Measurements from ENCODE around the gene SLC12A1. TPM values are rescaled to one million over a fixed set of nuclear protein-coding genes. Genes with fewer than 3 reads are reported as not detected.

Gene SLC12A1
- total and polyA plus RNA-seq, 5 donors from 2014 or later, result not detected

- no peaks in the 10 kb centered on the region for H3K36me3 Mint-ChIP-seq
- H3K4me3 ChIP-seq (ENCODE audit: low read depth, low read length), result no peak overlapping the region
- no peaks in the 10 kb centered on the region for H3K9me3 Mint-ChIP-seq
- H3K4me3 Mint-ChIP-seq, result no peak overlapping the region
- no peak overlapping the region for H3K27ac ChIP-seq (ENCODE audit: insufficient read depth, low read length, poor library complexity, severe bottlenecking)
- H3K9me3 ChIP-seq (ENCODE audit: control insufficient read depth in 2 of 2, low read length in 2 of 2), result no peaks in the 10 kb centered on the region
- no peak for ATAC-seq (ENCODE audit: low read depth in 2 of 2)
- H3K27ac Mint-ChIP-seq, result no peak overlapping the region
- H3K36me3 ChIP-seq (ENCODE audit: control insufficient read depth, insufficient read depth, low read length), result no peaks in the 10 kb centered on the region
- H3K27me3 ChIP-seq (ENCODE audit: control insufficient read depth, insufficient read depth, low read length), result peaks cover 2% of the 10 kb centered on the region
- H3K27me3 Mint-ChIP-seq, result peaks cover 18% of the 10 kb centered on the region
- peaks cover 0 to 4% (median 2%) of the 10 kb centered on the region in 4 donors for H3K4me1 Mint-ChIP-seq
- H3K4me1 ChIP-seq (ENCODE audit: control insufficient read depth, insufficient read depth, low read length, poor library complexity, severe bottlenecking), result no peaks in the 10 kb centered on the region
- no peak for DNase-seq
Measured at GRCh38 chr15:48267766-48268165, 61.7 kb downstream of the SLC12A1 start.

DNA sequence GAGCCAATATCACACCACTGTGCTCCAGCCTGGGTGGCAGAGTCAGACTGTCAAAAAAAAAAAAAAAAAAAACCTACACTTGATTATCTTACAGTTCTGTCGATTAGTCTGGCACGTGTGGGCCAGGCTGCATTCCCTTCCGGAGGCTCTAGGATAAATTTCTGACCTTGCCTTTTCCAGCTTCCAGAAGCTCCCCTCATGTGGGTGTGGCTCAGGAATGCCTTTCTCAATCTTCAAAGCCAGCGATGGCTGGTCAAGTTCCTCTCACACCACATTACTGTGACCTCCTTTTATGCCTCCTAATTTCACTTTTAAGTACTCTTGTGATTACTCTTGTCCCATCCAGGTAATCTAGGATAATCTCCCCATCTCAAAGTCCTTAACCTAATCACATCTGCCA lies 66.9 kb downstream of the SLC12A1 start:
- peaks cover 2% of the 10 kb centered on the region for H3K27me3 ChIP-seq (ENCODE audit: control insufficient read depth, insufficient read depth, low read length)
- Mint-ChIP-seq H3K27me3 (peaks cover 10% of the 10 kb centered on the region), H3K4me3 (no peak overlapping the region), H3K36me3 (no peaks in the 10 kb centered on the region), H3K9me3 (no peaks in the 10 kb centered on the region), H3K4me1 (no peaks in the 10 kb centered on the region), H3K27ac (no peak overlapping the region)
- H3K4me3 ChIP-seq (ENCODE audit: low read depth, low read length), result no peak overlapping the region
- ATAC-seq (ENCODE audit: low read depth in 2 of 2) (no peak), DNase-seq (no peak)
- no peaks in the 10 kb centered on the region for H3K4me1 ChIP-seq (ENCODE audit: control insufficient read depth, insufficient read depth, low read length, poor library complexity, severe bottlenecking)
- no peak overlapping the region for H3K27ac ChIP-seq (ENCODE audit: insufficient read depth, low read length, poor library complexity, severe bottlenecking)
- H3K9me3 ChIP-seq (ENCODE audit: control insufficient read depth in 2 of 2, low read length in 2 of 2), result no peaks in the 10 kb centered on the region
- no peaks in the 10 kb centered on the region for H3K36me3 ChIP-seq (ENCODE audit: control insufficient read depth, insufficient read depth, low read length)

DNA sequence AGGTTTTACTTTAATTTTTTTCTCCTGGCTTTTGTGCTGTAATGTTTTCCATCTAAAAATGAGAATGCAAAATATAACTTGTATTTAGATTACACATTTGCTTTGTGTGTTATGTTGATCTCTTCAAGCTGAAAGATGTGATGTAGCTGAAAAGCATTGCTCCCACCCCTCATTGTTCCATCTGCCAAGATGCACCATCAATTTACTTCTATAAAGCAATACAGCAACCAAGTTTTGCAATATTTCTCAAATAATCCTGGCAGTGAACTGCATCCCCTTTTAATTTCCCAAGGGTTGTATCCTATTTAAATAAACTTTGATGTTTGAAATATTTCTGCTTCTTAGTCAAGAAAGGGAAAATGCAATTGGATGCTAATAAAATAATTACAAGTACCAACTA lies 72.6 kb downstream of the SLC12A1 start:
- H3K4me1 ChIP-seq (ENCODE audit: control insufficient read depth, insufficient read depth, low read length, poor library complexity, severe bottlenecking), result no peaks in the 10 kb centered on the region
- H3K36me3 ChIP-seq (ENCODE audit: control insufficient read depth, insufficient read depth, low read length), result no peaks in the 10 kb centered on the region
- Mint-ChIP-seq H3K36me3 (no peaks in the 10 kb centered on the region), H3K4me3 (no peak overlapping the region), H3K9me3 (no peaks in the 10 kb centered on the region), H3K27ac (no peak overlapping the region), H3K4me1 (no peaks in the 10 kb centered on the region), H3K27me3 (peaks cover 14% of the 10 kb centered on the region)
- ATAC-seq (ENCODE audit: low read depth in 2 of 2), result no peak
- no peak overlapping the region for H3K4me3 ChIP-seq (ENCODE audit: low read depth, low read length)
- H3K27ac ChIP-seq (ENCODE audit: insufficient read depth, low read length, poor library complexity, severe bottlenecking), result no peak overlapping the region
- no peak for DNase-seq
- no peaks in the 10 kb centered on the region for H3K9me3 ChIP-seq (ENCODE audit: control insufficient read depth in 2 of 2, low read length in 2 of 2)
- H3K27me3 ChIP-seq (ENCODE audit: control insufficient read depth, insufficient read depth, low read length), result peaks cover 3% of the 10 kb centered on the region

DNA sequence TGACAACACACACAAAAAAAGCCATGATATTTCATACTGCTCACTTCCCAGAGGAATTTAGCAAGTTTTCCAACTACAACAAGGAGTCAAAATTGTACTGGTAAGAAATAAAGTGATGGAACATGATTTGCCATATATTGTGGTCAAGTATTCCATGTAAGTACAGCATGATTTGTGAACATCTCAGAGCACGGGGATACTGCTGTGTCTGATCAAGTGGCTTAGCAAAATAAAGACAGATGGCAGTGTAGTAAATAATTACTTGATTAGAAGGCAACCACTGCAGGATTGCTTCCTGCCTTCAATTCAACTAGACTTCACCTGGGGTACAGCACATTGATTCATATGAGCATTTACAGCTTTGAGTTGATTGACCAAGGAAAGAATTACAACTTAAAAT lies 73.5 kb downstream of the SLC12A1 start:
- no peak for ATAC-seq (ENCODE audit: low read depth in 2 of 2)
- no peaks in the 10 kb centered on the region for H3K9me3 ChIP-seq (ENCODE audit: control insufficient read depth in 2 of 2, low read length in 2 of 2)
- no peaks in the 10 kb centered on the region for H3K9me3 Mint-ChIP-seq
- H3K4me1 Mint-ChIP-seq, result no peaks in the 10 kb centered on the region
- no peaks in the 10 kb centered on the region for H3K36me3 ChIP-seq (ENCODE audit: control insufficient read depth, insufficient read depth, low read length)
- no peak overlapping the region for H3K27ac ChIP-seq (ENCODE audit: insufficient read depth, low read length, poor library complexity, severe bottlenecking)
- no peak overlapping the region for H3K4me3 Mint-ChIP-seq
- H3K27me3 Mint-ChIP-seq, result peaks cover 13% of the 10 kb centered on the region
- H3K27ac Mint-ChIP-seq, result no peak overlapping the region
- DNase-seq, result no peak
- H3K27me3 ChIP-seq (ENCODE audit: control insufficient read depth, insufficient read depth, low read length), result peaks cover 3% of the 10 kb centered on the region
- H3K4me1 ChIP-seq (ENCODE audit: control insufficient read depth, insufficient read depth, low read length, poor library complexity, severe bottlenecking), result no peaks in the 10 kb centered on the region
- H3K4me3 ChIP-seq (ENCODE audit: low read depth, low read length), result no peak overlapping the region
- no peaks in the 10 kb centered on the region for H3K36me3 Mint-ChIP-seq

DNA sequence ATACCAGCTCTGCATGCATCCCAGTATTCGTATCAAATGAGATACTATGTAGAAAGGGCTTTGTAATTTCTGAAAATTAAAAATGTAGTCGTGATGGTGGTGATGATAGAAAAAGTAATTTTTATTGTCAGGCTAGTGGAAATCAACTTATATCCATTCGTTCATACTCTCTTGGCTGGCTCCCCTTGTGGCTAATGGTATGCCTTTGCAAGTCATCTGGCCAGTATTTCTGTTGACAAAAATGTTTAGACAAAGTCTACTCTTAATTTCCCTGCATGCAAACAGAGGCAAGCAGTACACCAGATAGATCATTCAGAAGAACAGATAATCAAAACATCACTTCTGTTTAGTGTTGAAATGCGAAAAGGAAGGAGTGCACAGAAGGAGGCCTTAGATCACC lies 75.6 kb downstream of the SLC12A1 start:
- Histone ChIP-seq H3K27me3 (ENCODE audit: control insufficient read depth, insufficient read depth, low read length) (peaks cover 3% of the 10 kb centered on the region), H3K9me3 (ENCODE audit: control insufficient read depth in 2 of 2, low read length in 2 of 2) (no peaks in the 10 kb centered on the region), H3K36me3 (ENCODE audit: control insufficient read depth, insufficient read depth, low read length) (no peaks in the 10 kb centered on the region), H3K27ac (ENCODE audit: insufficient read depth, low read length, poor library complexity, severe bottlenecking) (no peak overlapping the region), H3K4me1 (ENCODE audit: control insufficient read depth, insufficient read depth, low read length, poor library complexity, severe bottlenecking) (no peaks in the 10 kb centered on the region), H3K4me3 (ENCODE audit: low read depth, low read length) (no peak overlapping the region)
- Mint-ChIP-seq H3K4me1 (peaks cover 0 to 7% (median 1%) of the 10 kb centered on the region in 4 donors), H3K36me3 (no peaks in the 10 kb centered on the region), H3K9me3 (no peaks in the 10 kb centered on the region), H3K27ac (no peak overlapping the region), H3K4me3 (no peak overlapping the region), H3K27me3 (peaks cover 13% of the 10 kb centered on the region)
- DNase-seq, result no peak
- ATAC-seq (ENCODE audit: low read depth in 2 of 2), result no peak

DNA sequence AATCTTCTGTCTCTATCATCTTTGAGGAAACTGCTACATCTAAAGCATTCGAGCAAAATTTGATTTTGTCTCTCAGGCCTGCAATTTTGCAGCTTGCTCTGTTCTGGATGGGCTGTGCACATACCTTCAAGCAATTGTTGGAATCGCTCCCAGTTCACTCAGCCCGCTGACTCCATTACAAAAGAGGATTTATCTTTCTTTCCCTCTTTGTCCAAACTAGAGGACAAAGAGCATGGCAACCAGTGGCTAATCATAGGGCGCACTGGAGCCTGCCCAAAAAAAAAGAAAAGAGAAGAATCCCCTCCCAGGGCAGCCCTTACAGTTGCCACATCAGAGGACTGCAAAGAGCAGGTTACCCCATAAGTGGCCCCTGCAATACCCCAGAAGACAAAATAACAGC lies 76.1 kb downstream of the SLC12A1 start:
- H3K27me3 Mint-ChIP-seq, result peaks cover 13% of the 10 kb centered on the region
- H3K27ac Mint-ChIP-seq, result no peak overlapping the region
- H3K9me3 Mint-ChIP-seq, result no peaks in the 10 kb centered on the region
- no peak overlapping the region for H3K4me3 Mint-ChIP-seq
- DNase-seq, result no peak
- H3K4me1 Mint-ChIP-seq, result peaks cover 0 to 7% (median 1%) of the 10 kb centered on the region in 4 donors
- H3K9me3 ChIP-seq (ENCODE audit: control insufficient read depth in 2 of 2, low read length in 2 of 2), result no peaks in the 10 kb centered on the region
- peaks cover 3% of the 10 kb centered on the region for H3K27me3 ChIP-seq (ENCODE audit: control insufficient read depth, insufficient read depth, low read length)
- no peaks in the 10 kb centered on the region for H3K4me1 ChIP-seq (ENCODE audit: control insufficient read depth, insufficient read depth, low read length, poor library complexity, severe bottlenecking)
- ATAC-seq (ENCODE audit: low read depth in 2 of 2), result no peak
- no peak overlapping the region for H3K4me3 ChIP-seq (ENCODE audit: low read depth, low read length)
- H3K36me3 ChIP-seq (ENCODE audit: control insufficient read depth, insufficient read depth, low read length), result no peaks in the 10 kb centered on the region
- H3K36me3 Mint-ChIP-seq, result no peaks in the 10 kb centered on the region
- H3K27ac ChIP-seq (ENCODE audit: insufficient read depth, low read length, poor library complexity, severe bottlenecking), result no peak overlapping the region

- H3K4me3 ChIP-seq (ENCODE audit: low read depth, low read length), result no peak overlapping the region
- Mint-ChIP-seq H3K27ac (peak overlapping the region in 1 of 3 donors; percentile 29), H3K4me1 (peaks cover 0 to 7% (median 1%) of the 10 kb centered on the region in 4 donors), H3K4me3 (no peak overlapping the region), H3K36me3 (no peaks in the 10 kb centered on the region), H3K9me3 (no peaks in the 10 kb centered on the region), H3K27me3 (peaks cover 13% of the 10 kb centered on the region)
- no peak overlapping the region for H3K27ac ChIP-seq (ENCODE audit: insufficient read depth, low read length, poor library complexity, severe bottlenecking)
- no peaks in the 10 kb centered on the region for H3K36me3 ChIP-seq (ENCODE audit: control insufficient read depth, insufficient read depth, low read length)
- H3K4me1 ChIP-seq (ENCODE audit: control insufficient read depth, insufficient read depth, low read length, poor library complexity, severe bottlenecking), result no peaks in the 10 kb centered on the region
- peaks cover 3% of the 10 kb centered on the region for H3K27me3 ChIP-seq (ENCODE audit: control insufficient read depth, insufficient read depth, low read length)
- no peaks in the 10 kb centered on the region for H3K9me3 ChIP-seq (ENCODE audit: control insufficient read depth in 2 of 2, low read length in 2 of 2)
- no peak for DNase-seq
- ATAC-seq (ENCODE audit: low read depth in 2 of 2), result no peak
Measured at GRCh38 chr15:48283396-48284145, 77.5 kb downstream of the SLC12A1 start.
